Thyroid gland (tissue), 4 donors: ENCODE measurements around the gene INF2.
"Not testable (repeated sequence)": the region's sequence is repeated elsewhere in the genome, so short reads cannot be mapped to it uniquely, and the experiment has no call there.

Experiments
- CTCF ChIP-seq, 6 experiments: fragments of 200-600 bp in 3 of 6; fragments of 450-650 bp in 3 of 6; sonication (generic) in 3 of 6; IDR thresholded peaks; one replicate each; pipeline ENCODE4 v1.5.1; 2016 to 2019; ENCODE audit warnings: antibody characterized with exemption in 6 of 6, mild to moderate bottlenecking in 2 of 6, inconsistent platforms in 1 of 6, moderate library complexity in 1 of 6
- POLR2A ChIP-seq, 2 donors: fragments of 450-650 bp; IDR thresholded peaks; one replicate each; pipeline ENCODE4 v1.6.1; 2017; ENCODE audit warnings: antibody characterized with exemption in 2 of 2, mild to moderate bottlenecking in 2 of 2, moderate library complexity in 1 of 2

- not testable (repeated sequence) for TF ChIP-seq POLR2A, CTCF (IDR thresholded peaks at IDR 0.05)
Observed at GRCh38 chr14:104653130-104653920, 36.1 kb upstream of the INF2 start.
